OCI-LY3 (cell line): Measurements from ENCODE around the gene C8B.

Experiments used
- H2AFZ ChIP-seq: fragments of 200-600, 300-600 bp; shearing (Covaris generic); 2 replicates; pipeline ENCODE4 v1.6.0; 2014; ENCODE audit warnings: antibody characterized with exemption, low read depth, low read length
- H3K27ac ChIP-seq: fragments of 200-600, 300-600 bp; sonication (generic); 2 replicates; pipeline ENCODE4 v1.5.1; 2014; ENCODE audit warnings: mild to moderate bottlenecking, low read length, moderate library complexity, mixed read lengths
- H3K27me3 ChIP-seq: fragments of 200-600, 300-600 bp; sonication (generic); 2 replicates; pipeline ENCODE4 v1.6.1; 2014; ENCODE audit warnings: low read depth, low read length, mixed read lengths
- H3K36me3 ChIP-seq: fragments of 200-600, 300-600 bp; sonication (generic); replicated peaks from 2 replicates; pipeline ENCODE3; 2014; ENCODE audit warnings: low read depth, low read length, mixed read lengths
- H3K4me1 ChIP-seq: fragments of 300-600, 200-600 bp; sonication (generic); 2 replicates; pipeline ENCODE4 v1.6.1; 2014; ENCODE audit warnings: low read length, mixed read lengths
- H3K4me2 ChIP-seq: fragments of 200-600, 300-600 bp; sonication (generic); 2 replicates; pipeline ENCODE4 v1.6.1; 2014; ENCODE audit warnings: low read length, mixed read lengths
- H3K4me3 ChIP-seq: fragments of 300-600, 200-600 bp; sonication (generic); 2 replicates; pipeline ENCODE4 v1.5.1; 2014; ENCODE audit warnings: antibody characterized with exemption, mild to moderate bottlenecking, low read length, moderate library complexity
- H3K79me2 ChIP-seq: fragments of 300-600, 200-600 bp; shearing (Covaris generic); 2 replicates; pipeline ENCODE4 v1.6.1; 2014; ENCODE audit warnings: mild to moderate bottlenecking, low read length, mixed read lengths
- H3K9ac ChIP-seq: fragments of 300-600, 200-600 bp; shearing (Covaris generic); 2 replicates; pipeline ENCODE4 v1.6.0; 2014; ENCODE audit warnings: mild to moderate bottlenecking, low read length, moderate library complexity
- H3K9me3 ChIP-seq: fragments of 200-600, 300-600 bp; shearing (Covaris generic); 2 replicates; pipeline ENCODE4 v1.6.1; 2014; ENCODE audit warnings: low read length, mixed read lengths; ENCODE audit not compliant: insufficient read depth
- H4K20me1 ChIP-seq: fragments of 200-600, 300-600 bp; sonication (generic); 2 replicates; pipeline ENCODE4 v1.6.1; 2016; ENCODE audit warnings: low read length, mixed read lengths; ENCODE audit not compliant: insufficient read depth
- CTCF ChIP-seq: fragments of 200-600, 300-600 bp; sonication (generic); IDR thresholded peaks from 2 replicates; pipeline ENCODE4 v1.5.1; 2014; ENCODE audit warnings: antibody characterized with exemption, low read length, low read depth
- EZH2phosphoT487 ChIP-seq: fragments of 200-600 bp; shearing (Covaris generic); IDR thresholded peaks from 2 replicates; pipeline ENCODE4 v1.6.1; 2018; ENCODE audit warnings: antibody characterized with exemption, mixed run types, low read depth

Gene C8B

GRCh38 chr1:56910441-56910985 lies 55.3 kb downstream of the C8B start:
- Histone ChIP-seq H3K9ac (no peak overlapping the region), H3K4me2 (no peak overlapping the region), H3K27me3 (no peaks in the 10 kb centered on the region), H3K9me3 (no peaks in the 10 kb centered on the region), H2AFZ (no peak overlapping the region), H4K20me1 (no peaks in the 10 kb centered on the region), H3K4me1 (no peaks in the 10 kb centered on the region), H3K36me3 (no peaks in the 10 kb centered on the region), H3K27ac (no peak overlapping the region), H3K4me3 (no peak overlapping the region), H3K79me2 (no peaks in the 10 kb centered on the region)
- TF ChIP-seq EZH2phosphoT487 (no peak), CTCF (no peak)

- no peaks in the 10 kb centered on the region for H3K27me3 ChIP-seq
- H3K27ac ChIP-seq: no peak overlapping the region
- H4K20me1 ChIP-seq: no peaks in the 10 kb centered on the region
- no peaks in the 10 kb centered on the region for H3K9me3 ChIP-seq
- H3K4me3 ChIP-seq: no peak overlapping the region
- no peak overlapping the region for H2AFZ ChIP-seq
- no peak overlapping the region for H3K9ac ChIP-seq
- TF ChIP-seq EZH2phosphoT487 (no peak), CTCF (no peak)
- H3K79me2 ChIP-seq: no peaks in the 10 kb centered on the region
- H3K36me3 ChIP-seq: no peaks in the 10 kb centered on the region
- no peak overlapping the region for H3K4me2 ChIP-seq
- H3K4me1 ChIP-seq: no peaks in the 10 kb centered on the region
Measured at GRCh38 chr1:56908619-56909221, 57.1 kb downstream of the C8B start.

GRCh38 chr1:56905667-56906066 lies 60.1 kb downstream of the C8B start:
- Histone ChIP-seq H4K20me1 (no peaks in the 10 kb centered on the region), H3K9me3 (no peaks in the 10 kb centered on the region), H3K27ac (no peak overlapping the region), H3K27me3 (no peaks in the 10 kb centered on the region), H3K36me3 (no peaks in the 10 kb centered on the region), H3K4me1 (no peaks in the 10 kb centered on the region), H3K4me3 (no peak overlapping the region), H3K79me2 (no peaks in the 10 kb centered on the region), H2AFZ (no peak overlapping the region), H3K9ac (no peak overlapping the region), H3K4me2 (no peak overlapping the region)
- TF ChIP-seq CTCF: no peak
- TF ChIP-seq EZH2phosphoT487: no peak

GRCh38 chr1:56904663-56905397 lies 61.0 kb downstream of the C8B start:
- no peaks in the 10 kb centered on the region for H4K20me1 ChIP-seq
- no peak overlapping the region for H3K4me3 ChIP-seq
- no peak overlapping the region for H3K4me2 ChIP-seq
- no peaks in the 10 kb centered on the region for H3K4me1 ChIP-seq
- H3K9ac ChIP-seq: no peak overlapping the region
- H3K27ac ChIP-seq: no peak overlapping the region
- no peaks in the 10 kb centered on the region for H3K36me3 ChIP-seq
- TF ChIP-seq CTCF (no peak), EZH2phosphoT487 (no peak)
- H3K27me3 ChIP-seq: no peaks in the 10 kb centered on the region
- H3K79me2 ChIP-seq: no peaks in the 10 kb centered on the region
- no peak overlapping the region for H2AFZ ChIP-seq
- no peaks in the 10 kb centered on the region for H3K9me3 ChIP-seq
